Activated CD4-positive, alpha-beta T cell treated with anti-CD3 and anti-CD28 coated beads, Interleukin-2, Interleukin-4, amounts not matched to agents 100 ng/mL and 50 ng/mL, durations not matched to agents 16 hours and 8 hours (primary cell): ENCODE data around the gene ADAMTS9.

Source experiments
- DNase-seq: peaks from one replicate; pipeline ENCODE4 v3.0.0-alpha.2; 2020; ENCODE audit warnings: low spot score

Gene ADAMTS9

DNA sequence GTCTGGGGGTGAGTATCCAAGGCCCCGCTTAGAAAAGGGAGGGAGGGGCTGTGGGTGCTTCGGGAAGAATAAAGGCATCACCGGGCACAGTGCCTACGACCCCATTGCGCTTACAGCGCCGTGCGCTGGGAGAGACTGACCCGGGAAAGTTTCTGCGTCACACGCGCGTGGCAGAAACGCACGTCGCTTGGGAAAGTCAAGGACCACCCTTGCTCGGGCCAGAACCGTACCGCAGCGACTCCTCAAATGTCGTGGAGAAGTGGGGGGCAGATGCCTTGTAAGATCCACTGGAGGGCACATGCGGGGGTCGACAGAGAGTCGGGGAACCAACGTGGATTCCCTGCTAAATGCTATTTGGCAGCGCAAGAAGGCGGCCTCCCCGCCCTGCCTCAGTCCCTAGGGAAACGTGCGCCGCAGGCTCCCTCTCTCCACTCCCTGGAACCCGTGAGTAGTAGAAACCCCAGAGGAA lies 2.4 kb downstream of the ADAMTS9 start:
- DNase-seq = no peak

- no peak for DNase-seq
These were observed 3.0 kb downstream of the ADAMTS9 start for GRCh38 chr3:64684715-64685261.

DNA sequence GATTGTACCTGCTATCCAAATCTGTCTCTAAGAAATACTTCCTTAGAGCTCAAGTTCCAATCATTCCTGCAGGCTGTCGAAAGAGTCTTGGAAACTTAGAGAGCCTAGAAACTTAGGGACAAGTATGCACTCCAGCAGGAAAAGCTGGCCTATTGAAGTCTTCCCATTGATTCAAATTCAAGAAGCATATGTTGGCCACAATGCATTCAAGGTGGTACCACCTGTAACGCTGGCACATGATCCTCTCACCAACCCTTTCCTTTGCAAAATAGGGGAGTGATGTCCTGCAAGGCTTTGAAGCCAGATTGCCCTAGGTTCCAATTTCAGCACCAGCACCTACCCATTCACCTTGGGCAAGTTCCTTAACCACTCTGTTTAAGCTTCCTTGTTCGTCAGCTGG lies 6.0 kb downstream of the ADAMTS9 start:
- DNase-seq = no peak

DNA sequence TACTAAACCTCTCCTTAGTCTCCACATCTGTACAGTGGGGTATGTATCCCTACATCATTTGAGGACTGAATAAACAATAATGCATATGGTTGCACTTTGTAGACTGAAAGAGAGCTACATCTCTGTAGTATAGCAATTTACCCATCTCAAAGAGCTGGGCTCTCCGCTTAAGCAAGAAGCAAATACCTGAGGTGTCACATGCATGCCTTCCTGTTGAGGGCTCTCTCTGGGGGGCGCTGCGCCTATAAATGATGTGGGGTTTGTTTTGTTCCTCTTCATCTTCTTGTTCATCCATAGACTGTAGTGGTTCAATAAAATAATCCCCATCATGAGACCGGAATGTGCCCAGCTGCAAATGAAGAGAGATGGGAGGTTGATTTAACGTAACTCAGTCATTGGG lies 6.8 kb downstream of the ADAMTS9 start:
- no peak for DNase-seq

DNA sequence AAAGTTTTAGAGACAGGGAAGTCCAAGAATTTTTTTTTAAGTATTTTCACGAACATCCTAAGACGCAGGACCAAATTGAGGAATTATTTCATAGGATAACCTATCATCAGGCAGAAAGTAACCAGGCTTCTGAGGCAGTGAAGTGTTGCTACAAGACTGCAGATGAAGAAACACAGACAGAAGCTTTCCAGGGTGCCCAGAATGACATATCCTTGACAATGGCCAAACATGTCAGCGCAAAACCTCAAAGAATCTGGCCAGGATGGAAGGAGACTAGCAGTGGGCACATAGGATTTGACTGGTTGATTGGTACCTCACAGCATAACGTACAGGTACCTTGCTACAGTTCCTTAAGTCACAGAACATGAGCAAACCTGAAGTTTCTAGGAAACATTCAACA lies 7.5 kb downstream of the ADAMTS9 start:
- DNase-seq = no peak

- no peak for DNase-seq
These were observed 9.7 kb downstream of the ADAMTS9 start for GRCh38 chr3:64677961-64678716.

GRCh38 chr3:64676831-64677230 lies 11.0 kb downstream of the ADAMTS9 start:
- no peak for DNase-seq

- no peak for DNase-seq
These were observed 12.0 kb downstream of the ADAMTS9 start for GRCh38 chr3:64675687-64676247.

DNA sequence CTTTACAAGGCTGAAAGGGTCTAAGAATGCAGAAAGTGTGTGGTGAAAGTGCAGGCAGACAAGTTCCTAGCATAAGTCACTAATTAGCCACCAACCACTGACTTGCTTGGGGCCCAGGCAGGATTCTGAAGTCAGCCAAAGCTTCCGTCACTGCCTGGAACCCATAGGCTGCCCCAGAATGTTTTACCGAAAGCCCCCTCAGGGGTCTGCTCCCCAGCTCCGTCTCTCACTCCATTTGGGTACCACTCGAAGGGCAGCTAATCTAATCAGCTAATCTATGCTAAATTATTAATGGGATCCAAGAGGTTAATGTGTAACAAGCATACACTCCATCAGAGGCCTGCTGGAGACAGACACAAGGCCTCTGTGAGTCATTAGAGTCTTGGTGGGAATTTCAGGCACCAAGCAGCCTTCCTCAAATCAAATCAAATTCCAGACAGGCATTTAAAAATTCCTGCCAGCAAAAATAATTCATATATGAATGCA lies 13.2 kb downstream of the ADAMTS9 start:
- no peak for DNase-seq

- DNase-seq = no peak
These were observed 14.6 kb downstream of the ADAMTS9 start for GRCh38 chr3:64673159-64673715.

- DNase-seq = no peak
These were observed 19.0 kb downstream of the ADAMTS9 start for GRCh38 chr3:64668582-64669510.

DNA sequence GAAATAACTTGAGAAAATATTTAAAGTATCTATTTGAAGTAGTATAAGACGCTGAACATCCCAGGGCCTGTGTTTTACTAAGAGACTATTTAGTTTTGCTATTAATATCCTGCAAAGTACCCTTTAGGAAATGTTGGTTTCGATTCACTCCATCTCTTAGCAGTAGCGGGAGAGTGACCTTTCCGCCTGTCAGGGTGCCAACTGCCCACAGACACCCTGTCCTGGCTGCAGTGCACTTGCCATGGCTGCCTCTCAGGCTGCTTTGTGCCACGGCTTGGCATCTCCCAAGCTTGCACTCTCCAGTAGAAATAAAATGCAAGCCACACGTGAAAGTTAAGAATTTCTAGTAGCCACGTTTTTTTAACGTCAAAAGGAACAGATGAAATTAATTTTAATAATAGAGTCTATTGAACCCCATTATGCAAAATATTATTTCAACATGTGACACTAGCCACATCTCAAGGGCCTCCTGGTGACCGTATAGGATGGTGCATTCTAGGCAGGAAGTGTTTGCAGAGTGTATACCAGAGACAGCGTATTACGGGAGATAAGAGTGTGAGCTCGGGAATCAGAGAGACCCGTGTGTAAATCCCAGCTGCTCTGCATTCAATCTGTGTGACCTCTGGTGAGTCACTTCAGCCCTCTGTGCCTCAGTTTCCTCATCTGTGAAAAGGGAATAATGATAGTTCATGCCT lies 19.8 kb downstream of the ADAMTS9 start:
- no peak for DNase-seq

- DNase-seq = no peak
These were observed 20.7 kb downstream of the ADAMTS9 start for GRCh38 chr3:64667138-64667537.

GRCh38 chr3:64666171-64666588 lies 21.6 kb downstream of the ADAMTS9 start:
- DNase-seq = no peak

- no peak for DNase-seq
These were observed 23.4 kb downstream of the ADAMTS9 start for GRCh38 chr3:64664397-64664796.

DNA sequence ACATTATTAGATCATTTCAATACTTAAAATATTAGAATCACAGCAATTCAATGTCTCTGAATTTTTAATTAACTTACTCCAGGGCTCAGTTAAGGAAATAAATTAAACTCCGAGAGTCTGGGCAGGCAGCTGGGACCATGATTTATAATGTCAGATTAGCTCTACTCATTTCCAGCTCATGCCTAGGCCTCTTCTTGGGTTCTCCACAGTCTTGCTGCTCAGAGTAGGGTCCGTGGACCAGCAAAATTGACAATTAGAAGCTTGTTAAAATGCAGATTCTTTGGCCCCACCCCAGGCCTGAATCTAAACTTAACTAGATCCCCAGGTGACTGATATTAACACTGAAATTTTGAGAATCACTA lies 28.2 kb downstream of the ADAMTS9 start:
- no peak for DNase-seq

DNA sequence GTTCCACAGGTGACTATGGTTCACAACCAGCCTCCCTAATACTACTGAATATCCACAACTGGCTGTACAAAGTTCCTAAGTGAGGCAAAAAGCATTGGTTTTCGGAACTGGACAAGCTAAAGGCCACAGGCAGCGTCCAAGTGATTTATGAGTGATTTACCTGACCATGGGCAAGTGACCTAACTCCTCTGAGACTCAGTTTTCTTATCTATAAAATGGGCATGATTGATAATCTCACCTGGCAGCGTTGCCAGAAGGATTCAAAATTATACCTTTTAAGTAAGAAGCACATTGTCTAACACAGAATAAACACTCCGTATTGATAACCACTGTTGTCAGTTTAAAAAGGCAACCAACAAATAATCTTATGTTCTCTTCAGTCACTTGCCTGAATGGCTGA lies 29.8 kb downstream of the ADAMTS9 start:
- no peak for DNase-seq

DNA sequence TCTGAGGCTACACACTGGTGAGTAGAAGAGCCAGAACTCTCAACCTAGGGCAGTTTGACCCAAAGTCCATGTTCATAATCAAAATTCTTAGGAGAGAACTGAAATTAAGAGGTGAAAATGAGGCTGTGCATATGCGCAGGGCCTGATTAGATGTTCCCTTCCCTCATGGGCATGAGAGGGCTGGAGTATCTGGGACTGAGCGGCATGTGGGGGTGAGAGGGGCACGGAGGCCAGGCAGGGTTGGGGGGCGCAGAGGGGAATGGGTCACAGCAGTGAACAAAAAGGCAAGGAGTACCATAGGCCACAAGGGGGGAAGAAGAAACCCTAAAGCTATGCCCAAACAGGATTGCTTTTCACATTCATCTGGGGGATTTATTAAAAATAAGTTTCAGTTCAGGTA lies 31.3 kb downstream of the ADAMTS9 start:
- DNase-seq = no peak

DNA sequence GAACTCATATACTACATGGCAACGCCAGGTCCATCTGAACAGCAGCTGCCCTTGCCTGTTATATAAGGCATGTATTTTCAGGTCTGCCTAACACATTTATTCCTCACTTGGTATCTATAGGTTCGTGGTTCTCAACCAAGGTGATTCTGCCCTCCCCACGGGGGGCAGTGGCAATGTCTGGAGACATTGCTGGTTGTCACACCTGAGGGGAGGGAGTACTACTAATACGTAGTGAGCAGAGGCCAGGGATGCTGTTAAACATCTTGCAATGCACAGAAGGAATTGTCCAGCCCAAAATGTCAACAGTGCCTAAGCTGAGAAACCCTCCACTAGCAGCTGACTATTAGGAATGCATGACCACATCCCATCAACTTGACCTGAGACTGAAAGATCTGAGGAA lies 32.6 kb downstream of the ADAMTS9 start:
- no peak for DNase-seq

DNA sequence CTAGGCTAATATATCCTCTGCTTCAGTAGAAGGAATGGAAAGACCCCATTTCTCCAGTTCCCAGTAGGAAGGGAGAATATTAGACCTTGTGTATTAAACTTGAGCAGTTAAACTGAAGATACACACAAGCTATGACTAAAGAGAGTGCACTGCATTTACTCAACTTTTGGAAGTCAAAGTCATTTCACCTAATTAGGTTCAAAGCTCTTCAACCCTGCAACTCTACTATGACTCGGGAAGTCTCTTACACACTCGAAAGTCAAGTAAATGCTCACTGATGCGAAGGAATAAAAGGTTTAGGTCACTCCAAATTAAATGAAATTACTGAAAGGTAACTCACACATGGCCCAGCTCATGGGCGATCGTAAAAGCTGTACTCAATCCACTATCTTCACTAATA lies 33.8 kb downstream of the ADAMTS9 start:
- DNase-seq = no peak

- DNase-seq = no peak
These were observed 34.7 kb downstream of the ADAMTS9 start for GRCh38 chr3:64653101-64653500.
